Tibial artery (tissue), 4 donors: ENCODE data around the gene IRAK4.
"Not testable (repeated sequence)": the region's sequence is repeated elsewhere in the genome, so short reads cannot be mapped to it uniquely, and the experiment has no call there.

Experiments used
- DNase-seq, 2 donors: peaks; one replicate each; pipeline ENCODE4 v3.0.0-alpha.2; 2019
- H3K27ac ChIP-seq, 2 donors: fragments of 200-600 bp; sonication (generic) in 1 of 2; 1 replicate in 1 of 2; 2 replicates in 1 of 2; pipeline ENCODE4 v1.5.1; 2018 to 2019; ENCODE audit warnings: mild to moderate bottlenecking in 1 of 2
- H3K27me3 ChIP-seq, 2 donors: fragments of 200-600 bp; sonication (generic) in 1 of 2; one replicate each; pipeline versions ENCODE4 v1.5.1 to v1.6.0; 2016 to 2019
- H3K36me3 ChIP-seq, 3 donors: fragments of 200-600 bp; sonication (generic) in 2 of 3; one replicate each; pipeline ENCODE4 v1.5.1; 2016 to 2019; ENCODE audit warnings: mild to moderate bottlenecking in 2 of 3
- H3K4me1 ChIP-seq, 4 donors: fragments of 200-600 bp; sonication (generic) in 2 of 4; 1 replicate in 3 of 4; 2 replicates in 1 of 4; pipeline ENCODE4 v1.5.1; 2016 to 2019
- H3K4me3 ChIP-seq, 2 donors: fragments of 200-600 bp; sonication (generic) in 1 of 2; 1 replicate in 1 of 2; 2 replicates in 1 of 2; pipeline ENCODE4 v1.5.1; 2018 to 2019; ENCODE audit warnings: mild to moderate bottlenecking in 2 of 2
- H3K9me3 ChIP-seq, 3 donors: fragments of 200-600 bp; sonication (generic) in 1 of 3; one replicate each; pipeline ENCODE4 v1.5.1; 2016 to 2019
- CTCF ChIP-seq, 2 experiments: fragments of 200-600 bp in 1 of 2; fragments of 450-650 bp in 1 of 2; IDR thresholded peaks; one replicate each; pipeline ENCODE4 v1.5.1; 2017 to 2019; ENCODE audit warnings: antibody characterized with exemption in 2 of 2, mild to moderate bottlenecking in 1 of 2, moderate library complexity in 1 of 2
- intact Hi-C: fragments of 100-400 bp; cut with DNase I; formaldehyde crosslinking; loops from one replicate; pipeline ENCODE4 v1.15.0; 2023; ENCODE audit warnings: low total_unique reads

IRAK4 gene

GRCh38 chr12:43740511-43741100 lies 18.1 kb upstream of the IRAK4 start:
- no peak for TF ChIP-seq CTCF (IDR thresholded peaks at IDR 0.05)
- Histone ChIP-seq H3K4me3 (no peak overlapping the region), H3K27ac (no peak overlapping the region), H3K9me3 (no peaks in the 10 kb centered on the region), H3K36me3 (peaks cover 18 to 56% (median 26%) of the 10 kb centered on the region in 3 donors), H3K27me3 (no peaks in the 10 kb centered on the region), H3K4me1 (no peaks in the 10 kb centered on the region)
- DNase-seq, result no peak
- intact Hi-C loops, result no loop called here

- intact Hi-C loops, result no loop called here
- Histone ChIP-seq H3K4me3 (no peak overlapping the region), H3K4me1 (no peaks in the 10 kb centered on the region), H3K9me3 (no peaks in the 10 kb centered on the region), H3K36me3 (peaks cover 9 to 45% (median 27%) of the 10 kb centered on the region in 3 donors), H3K27ac (no peak overlapping the region), H3K27me3 (no peaks in the 10 kb centered on the region)
- no peak for DNase-seq
- TF ChIP-seq CTCF (IDR thresholded peaks at IDR 0.05), result no peak
These were observed 16.6 kb upstream of the IRAK4 start for GRCh38 chr12:43742106-43742505.

- Histone ChIP-seq H3K27me3 (no peaks in the 10 kb centered on the region), H3K9me3 (no peaks in the 10 kb centered on the region), H3K4me3 (no peak overlapping the region), H3K27ac (no peak overlapping the region), H3K4me1 (no peaks in the 10 kb centered on the region), H3K36me3 (peaks cover 9 to 49% (median 27%) of the 10 kb centered on the region in 3 donors)
- no peak for DNase-seq
- intact Hi-C loops, result no loop called here
- TF ChIP-seq CTCF (IDR thresholded peaks at IDR 0.05), result no peak
These were observed 13.9 kb upstream of the IRAK4 start for GRCh38 chr12:43744826-43745225.

GRCh38 chr12:43749016-43749415 lies 9.7 kb upstream of the IRAK4 start:
- no peaks in the 10 kb centered on the region for H3K27me3 ChIP-seq
- peaks cover 9 to 24% (median 23%) of the 10 kb centered on the region in 3 donors for H3K36me3 ChIP-seq
- TF ChIP-seq CTCF (IDR thresholded peaks at IDR 0.05), result no peak
- no peak overlapping the region for H3K4me3 ChIP-seq
- H3K27ac ChIP-seq, result no peak overlapping the region
- H3K4me1 ChIP-seq, result no peaks in the 10 kb centered on the region
- intact Hi-C loops, result no loop called here
- H3K9me3 ChIP-seq, result no peaks in the 10 kb centered on the region
- no peak for DNase-seq

GRCh38 chr12:43750814-43751213 lies 7.9 kb upstream of the IRAK4 start:
- DNase-seq, result no peak
- no peaks in the 10 kb centered on the region for H3K27me3 ChIP-seq
- H3K36me3 ChIP-seq, result peaks cover 0 to 16% (median 7%) of the 10 kb centered on the region in 3 donors
- H3K9me3 ChIP-seq, result no peaks in the 10 kb centered on the region
- H3K4me1 ChIP-seq, result no peaks in the 10 kb centered on the region
- intact Hi-C loops, result loop anchor here (10.0 kb wide), 1 partner anchor 54 kb away; the partner anchor contains the start of gene TWF1
- no peak overlapping the region for H3K27ac ChIP-seq
- TF ChIP-seq CTCF (IDR thresholded peaks at IDR 0.05), result no peak
- H3K4me3 ChIP-seq, result no peak overlapping the region

GRCh38 chr12:43751360-43751759 lies 7.4 kb upstream of the IRAK4 start:
- H3K27ac ChIP-seq, H3K4me1 ChIP-seq, H3K27me3 ChIP-seq, DNase-seq, H3K4me3 ChIP-seq, H3K9me3 ChIP-seq: not testable (repeated sequence)
- H3K36me3 ChIP-seq, result peaks cover 0 to 16% (median 7%) of the 10 kb centered on the region in 3 donors
- intact Hi-C loops, result loop anchor here (10.0 kb wide), 1 partner anchor 53 kb away; the partner anchor contains the start of gene TWF1
